Left hindlimb (tissue), 1 donor: ENCODE data around the gene GPR132.
"Not testable (repeated sequence)": the region's sequence is repeated elsewhere in the genome, so short reads cannot be mapped to it uniquely, and the experiment has no call there.

Experiments used
- DNase-seq: peaks from one replicate; pipeline ENCODE4 v3.0.0-alpha.2; 2018

Gene GPR132

GRCh38 chr14:105039458-105040205 is 25.6 kb downstream of the GPR132 start:
- peak; percentile 20 for DNase-seq

- DNase-seq: not testable (repeated sequence)
Measured at GRCh38 chr14:105035616-105036015, 29.6 kb downstream of the GPR132 start.

GRCh38 chr14:105034315-105035039 is 30.8 kb downstream of the GPR132 start:
- peak; percentile 8 for DNase-seq

GRCh38 chr14:105033412-105033900 is 31.8 kb downstream of the GPR132 start:
- peak; percentile 12 for DNase-seq

- DNase-seq: peak; percentile 23
Measured at GRCh38 chr14:105032451-105032901, 32.8 kb downstream of the GPR132 start.

- DNase-seq: peak; percentile 8
Measured at GRCh38 chr14:105030836-105031396, 34.3 kb downstream of the GPR132 start.

- DNase-seq: peak; percentile 4
Measured at GRCh38 chr14:105030194-105030593, 35.0 kb downstream of the GPR132 start.

GRCh38 chr14:105029402-105029801 is 35.8 kb downstream of the GPR132 start:
- peak; percentile 12 for DNase-seq

- no peak for DNase-seq
Measured at GRCh38 chr14:105028251-105028927, 36.8 kb downstream of the GPR132 start.

- DNase-seq: not testable (repeated sequence)
Measured at GRCh38 chr14:105027718-105028117, 37.5 kb downstream of the GPR132 start.

GRCh38 chr14:105026802-105027563 is 38.2 kb downstream of the GPR132 start:
- peak; percentile 32 for DNase-seq

- DNase-seq: no peak
Measured at GRCh38 chr14:105026033-105026785, 39.0 kb downstream of the GPR132 start.

GRCh38 chr14:105025429-105025828 is 39.8 kb downstream of the GPR132 start:
- DNase-seq: no peak

GRCh38 chr14:105023791-105024480 is 41.3 kb downstream of the GPR132 start:
- DNase-seq: no peak

GRCh38 chr14:105023144-105023543 is 42.1 kb downstream of the GPR132 start:
- DNase-seq: no peak

- DNase-seq: no peak
Measured at GRCh38 chr14:105022276-105022670, 43.0 kb downstream of the GPR132 start.

GRCh38 chr14:105021656-105022275 is 43.5 kb downstream of the GPR132 start:
- DNase-seq: no peak

GRCh38 chr14:105020815-105021655 is 44.2 kb downstream of the GPR132 start, which contains the start of gene CDCA4:
CDCA4 (minus strand) TSS chr14:105021083; CDS start chr14:105011929, 9,154 bp downstream.
- peak; percentile 98 for DNase-seq
